Activated CD4-positive, CD25-positive, alpha-beta regulatory T cell treated with anti-CD3 and anti-CD28 coated beads, Interleukin-2, amount 50 U/mL, for 16 hours (primary cell): ENCODE measurements around the gene PPHLN1.

Source experiments
- DNase-seq: peaks from one replicate; pipeline ENCODE4 v3.0.0-alpha.2; 2020; ENCODE audit warnings: low read depth, low spot score

PPHLN1 gene, protein sequence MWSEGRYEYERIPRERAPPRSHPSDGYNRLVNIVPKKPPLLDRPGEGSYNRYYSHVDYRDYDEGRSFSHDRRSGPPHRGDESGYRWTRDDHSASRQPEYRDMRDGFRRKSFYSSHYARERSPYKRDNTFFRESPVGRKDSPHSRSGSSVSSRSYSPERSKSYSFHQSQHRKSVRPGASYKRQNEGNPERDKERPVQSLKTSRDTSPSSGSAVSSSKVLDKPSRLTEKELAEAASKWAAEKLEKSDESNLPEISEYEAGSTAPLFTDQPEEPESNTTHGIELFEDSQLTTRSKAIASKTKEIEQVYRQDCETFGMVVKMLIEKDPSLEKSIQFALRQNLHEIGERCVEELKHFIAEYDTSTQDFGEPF

DNA sequence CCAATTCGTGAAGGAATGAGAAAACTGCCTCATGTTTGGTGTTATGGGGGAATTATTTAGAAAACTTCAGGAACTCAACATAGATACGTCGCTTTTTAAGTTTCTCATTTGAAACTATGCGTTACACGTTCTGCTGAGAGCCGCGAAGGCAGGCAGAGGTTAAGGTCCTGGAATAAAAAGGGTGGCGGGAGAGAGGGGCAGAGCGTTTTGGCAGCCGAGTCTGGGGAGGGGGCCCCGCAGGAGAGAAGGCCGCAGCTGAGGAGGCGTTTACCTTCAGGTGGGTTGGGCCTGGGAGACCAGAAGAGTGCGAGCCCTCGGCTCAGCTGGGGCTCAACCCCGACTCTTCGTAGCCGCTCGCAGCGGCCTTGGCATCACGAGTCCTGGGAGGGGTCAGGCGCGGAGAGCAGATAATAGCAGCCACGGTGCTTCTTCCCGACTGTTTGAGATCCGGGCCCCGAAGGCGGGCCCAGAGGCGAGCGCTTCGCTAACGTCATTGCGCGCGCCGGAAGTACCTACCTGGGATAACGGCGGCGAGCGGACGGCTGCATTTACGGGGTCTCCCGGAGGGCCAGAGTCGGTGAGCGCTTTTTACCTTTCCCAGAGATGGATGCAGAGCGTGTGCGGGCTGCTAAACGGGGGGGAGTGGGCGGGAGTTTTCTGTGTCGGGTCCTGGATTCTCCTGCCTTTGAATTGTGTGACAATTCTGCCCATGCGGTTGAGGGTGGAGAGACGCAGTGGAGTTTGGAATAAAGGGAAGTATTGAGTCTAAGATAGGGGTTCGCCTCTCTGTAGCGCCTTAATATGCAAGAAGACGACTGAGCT, at the start of gene PPHLN1, which contains the start of gene ZCRB1:
TSS of gene PPHLN1 (plus strand) at position 515 of the 822 bp plus-strand sequence. CDS start 9,736 bp downstream, outside the sequence.
TSS of gene ZCRB1 (minus strand) at position 442 of the 822 bp plus-strand sequence. CDS start 1,992 bp downstream, outside the sequence.
- peak; percentile 64 for DNase-seq

- DNase-seq: no peak
Observed at GRCh38 chr12:42277396-42278127, 48.4 kb upstream of the PPHLN1 start.

- DNase-seq: no peak
Observed at GRCh38 chr12:42278128-42278510, 47.8 kb upstream of the PPHLN1 start.

GRCh38 chr12:42281278-42281677, 44.7 kb upstream of the PPHLN1 start:
- DNase-seq: no peak

GRCh38 chr12:42281844-42282243, 44.1 kb upstream of the PPHLN1 start:
- DNase-seq: no peak

DNA sequence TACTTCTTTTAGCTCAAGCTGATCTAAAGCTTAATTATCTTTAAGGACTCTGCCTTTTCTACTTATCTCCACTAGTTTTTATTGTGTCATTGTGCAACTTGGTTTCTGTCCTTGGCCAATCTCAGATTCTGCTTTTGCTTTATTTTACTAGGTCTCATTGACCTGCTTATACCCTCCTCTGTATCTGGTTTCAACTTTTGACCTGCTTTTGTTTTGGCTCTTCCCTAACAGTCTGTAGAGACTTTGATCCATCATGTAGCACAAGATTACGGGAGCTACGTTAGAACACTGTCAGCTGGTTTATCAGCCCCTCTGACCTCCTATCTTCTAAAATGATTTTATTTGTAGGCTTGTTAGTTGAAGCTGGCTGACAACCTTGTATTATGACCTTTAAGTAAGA, 43.7 kb upstream of the PPHLN1 start:
- no peak for DNase-seq

DNA sequence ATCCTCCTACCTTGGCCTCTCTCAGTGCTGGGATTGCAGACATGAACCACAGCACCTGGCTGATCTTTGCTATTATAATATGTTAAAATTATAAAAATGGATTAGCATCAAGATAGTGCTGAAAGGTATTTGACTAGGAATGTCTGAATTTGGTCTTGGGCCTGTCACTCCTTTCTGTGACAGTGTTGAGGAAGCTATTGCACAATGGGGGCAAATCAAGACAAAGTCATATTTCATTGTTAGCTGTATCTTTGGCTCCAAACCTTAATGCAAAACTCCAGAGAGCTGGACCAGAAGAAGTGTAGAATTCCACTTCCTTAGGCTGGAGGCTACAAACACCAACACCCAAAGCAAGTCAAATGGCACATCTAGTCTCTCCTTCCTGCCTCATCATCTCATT, 42.2 kb upstream of the PPHLN1 start:
- no peak for DNase-seq

DNA sequence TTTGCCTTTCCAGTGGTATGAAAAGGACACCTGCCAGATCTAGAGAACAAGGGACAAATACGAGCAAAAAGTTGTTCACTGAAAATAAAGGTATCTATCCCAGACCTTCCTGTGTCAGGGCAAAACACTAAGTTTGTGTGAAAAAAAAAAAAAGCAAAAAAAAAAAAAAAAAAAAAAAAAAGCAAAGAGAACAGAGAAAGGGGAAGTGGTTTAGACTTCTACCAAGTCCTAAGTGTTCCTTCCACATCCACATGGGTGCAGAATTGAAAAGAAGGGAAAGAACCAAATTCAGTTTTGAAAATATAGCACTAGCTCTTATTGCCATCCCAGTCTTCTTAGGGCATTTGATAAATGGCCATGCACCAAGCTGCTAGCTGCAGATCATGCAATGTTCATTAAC, 41.8 kb upstream of the PPHLN1 start:
- no peak for DNase-seq

DNA sequence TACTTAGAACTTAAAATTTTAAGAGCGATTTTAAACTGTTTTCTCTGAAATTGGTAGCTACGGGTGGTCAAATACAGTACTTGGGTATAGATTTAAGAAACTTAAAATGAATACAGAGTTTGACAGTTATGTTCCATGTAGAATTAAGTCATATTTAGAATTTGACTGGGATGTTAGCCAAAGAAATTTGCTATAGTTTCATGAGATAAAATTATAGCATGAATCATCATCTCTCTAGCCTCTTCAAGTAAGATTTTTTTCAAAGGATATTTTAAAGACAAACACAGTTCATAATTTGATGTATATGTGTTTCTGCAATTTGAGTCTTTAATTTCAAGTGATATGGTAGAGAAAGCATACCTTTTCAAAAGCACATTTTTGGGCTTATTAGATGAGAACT, 41.1 kb upstream of the PPHLN1 start:
- no peak for DNase-seq

DNA sequence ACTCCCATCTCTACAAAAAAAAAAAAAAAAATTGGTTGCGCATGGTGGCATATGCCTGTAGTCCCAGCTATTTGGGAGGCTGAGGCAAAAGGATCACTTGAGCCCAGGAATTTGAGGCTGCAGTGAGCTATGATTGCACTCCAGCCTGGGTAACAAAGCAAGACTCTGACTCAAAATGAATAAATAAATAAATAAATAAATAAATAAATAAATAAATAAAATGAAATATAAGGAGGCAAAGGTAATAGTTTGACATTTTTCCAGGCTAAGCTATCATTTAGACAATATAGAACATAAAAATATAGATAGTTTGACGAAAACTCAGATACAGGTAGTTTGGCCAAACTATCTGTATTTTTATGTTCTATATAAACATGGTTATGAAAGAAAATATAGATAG, 40.5 kb upstream of the PPHLN1 start:
- no peak for DNase-seq

GRCh38 chr12:42286741-42287140, 39.2 kb upstream of the PPHLN1 start:
- DNase-seq: no peak

DNA sequence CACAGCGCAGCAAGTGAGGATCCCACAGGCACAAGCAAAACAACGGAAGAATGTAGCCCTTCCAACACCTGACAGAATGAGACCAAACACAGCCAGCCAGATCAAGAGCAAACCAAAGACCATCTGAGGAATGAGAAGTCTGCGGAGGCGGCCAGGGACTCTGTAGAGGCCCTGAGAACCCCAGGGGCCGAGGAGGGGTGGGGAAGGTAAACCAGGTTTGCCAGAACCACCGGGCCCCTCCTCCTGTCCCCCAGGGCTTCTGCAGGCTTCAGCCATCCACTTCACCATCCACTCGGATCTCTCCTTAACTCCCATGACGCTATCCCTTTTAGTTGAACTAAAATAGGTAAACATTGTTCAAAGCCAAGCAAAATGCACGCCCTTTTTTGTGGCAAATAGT, 37.4 kb upstream of the PPHLN1 start:
- no peak for DNase-seq

GRCh38 chr12:42291680-42292079, 34.3 kb upstream of the PPHLN1 start:
- DNase-seq: no peak

DNA sequence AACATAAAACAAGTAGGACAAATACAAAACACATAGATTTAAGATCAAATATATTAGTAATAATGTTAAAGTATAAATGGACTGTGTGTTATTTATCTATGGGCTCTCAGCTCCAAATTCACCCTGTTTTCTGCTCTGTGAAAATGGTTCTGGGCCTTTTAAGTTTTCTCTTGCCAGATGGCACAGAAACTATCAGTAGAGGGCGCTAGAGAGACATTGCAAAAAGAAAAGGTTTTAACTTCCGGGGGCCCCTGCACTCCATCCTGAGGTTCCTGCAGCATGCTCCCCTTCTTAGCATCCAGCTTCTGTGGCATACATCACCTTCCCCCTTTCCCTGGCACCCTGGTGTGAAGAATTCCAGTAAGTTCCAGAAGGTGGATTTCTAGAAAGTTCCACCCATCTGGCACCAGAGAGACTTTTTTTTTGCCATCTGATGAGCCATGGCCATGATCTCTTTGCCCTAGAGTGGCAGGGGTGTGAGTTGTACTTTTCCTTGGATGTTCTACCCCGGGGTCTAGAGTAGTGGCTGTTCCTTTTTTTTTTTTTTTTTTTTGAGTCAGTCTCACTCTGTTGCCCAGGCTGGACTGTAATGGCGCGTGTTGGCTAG, 29.4 kb upstream of the PPHLN1 start:
- no peak for DNase-seq

DNA sequence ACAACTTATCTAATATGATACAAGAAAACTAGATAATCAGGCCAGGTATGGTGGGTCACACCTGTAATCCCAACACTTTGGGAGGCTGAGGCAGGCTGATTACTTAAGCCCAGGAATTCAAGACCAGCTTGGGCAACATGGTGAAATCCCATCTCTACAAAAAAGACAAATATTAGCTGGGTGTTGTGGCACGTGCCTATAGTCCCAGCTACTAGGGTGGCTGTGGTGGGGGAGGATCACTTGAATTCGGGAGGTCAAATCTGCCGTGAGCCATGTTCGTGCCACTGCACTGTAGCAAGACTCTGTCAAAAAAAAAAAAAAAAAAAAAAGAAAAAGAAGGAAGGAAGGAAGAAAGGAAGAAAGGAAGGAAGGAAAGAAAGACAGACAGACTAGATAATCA, 27.1 kb upstream of the PPHLN1 start:
- no peak for DNase-seq

DNA sequence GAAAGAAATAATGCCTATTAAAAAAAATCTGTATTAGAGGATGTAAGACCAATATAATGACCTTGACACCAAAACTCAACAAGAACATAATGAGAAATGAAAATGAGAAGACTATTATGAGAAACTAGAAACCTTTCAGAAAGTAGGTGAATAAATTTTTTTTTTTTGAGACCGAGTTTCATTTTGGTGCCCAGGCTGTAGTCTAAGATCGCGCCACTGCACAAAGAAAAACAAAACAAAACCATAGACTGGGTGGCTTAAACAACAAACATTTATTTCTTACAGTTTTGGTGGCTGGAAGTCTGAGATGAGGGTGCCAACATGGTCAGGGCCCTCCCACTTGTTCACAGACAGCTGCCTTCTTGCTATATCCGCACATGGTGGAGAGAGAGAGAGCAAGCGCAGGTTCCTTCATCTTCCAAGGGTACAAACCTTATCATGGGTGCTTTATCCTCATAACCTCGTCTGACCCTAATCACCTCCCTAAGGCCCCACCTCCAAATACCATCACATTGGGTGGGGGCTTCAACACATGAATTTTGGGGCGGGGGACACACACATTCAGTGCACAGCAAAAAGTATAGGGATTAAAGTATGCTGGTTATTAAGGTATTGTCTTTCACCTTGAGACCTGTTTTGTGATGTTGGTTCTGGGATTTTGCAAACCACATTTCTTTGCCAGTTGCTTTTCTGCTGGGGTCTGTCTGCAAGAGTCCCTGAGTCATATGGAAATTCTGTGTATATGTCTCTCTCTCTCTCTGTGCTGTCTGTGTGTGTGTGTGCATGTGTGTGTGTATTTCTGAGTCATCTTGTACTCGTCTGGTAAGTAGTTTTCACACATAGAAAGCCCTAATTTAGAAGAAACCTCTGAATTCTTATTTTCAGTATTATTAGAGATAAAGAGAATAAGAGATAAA, 26.3 kb upstream of the PPHLN1 start:
- peak; percentile 34 for DNase-seq

GRCh38 chr12:42306297-42306696, 19.7 kb upstream of the PPHLN1 start:
- no peak for DNase-seq

DNA sequence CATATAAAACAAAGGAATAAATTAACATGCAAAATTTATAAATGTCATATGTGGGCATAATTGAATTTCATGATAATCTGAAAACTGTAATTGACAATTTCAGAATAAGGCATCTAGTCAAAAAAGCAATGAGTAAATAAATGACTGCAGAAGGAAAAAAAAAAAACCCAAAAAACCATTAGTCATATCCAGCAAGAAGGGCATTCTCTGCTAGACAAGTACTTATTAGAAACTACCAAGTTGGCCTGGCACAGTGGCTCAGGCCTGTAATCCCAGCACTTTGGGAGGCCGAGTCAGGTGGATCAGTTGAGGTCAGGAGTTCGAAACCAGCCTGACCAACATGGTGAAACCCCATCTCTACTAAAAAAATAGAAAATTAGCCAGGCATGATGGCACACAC, 17.6 kb upstream of the PPHLN1 start:
- no peak for DNase-seq

GRCh38 chr12:42309996-42310395, 16.0 kb upstream of the PPHLN1 start:
- no peak for DNase-seq

DNA sequence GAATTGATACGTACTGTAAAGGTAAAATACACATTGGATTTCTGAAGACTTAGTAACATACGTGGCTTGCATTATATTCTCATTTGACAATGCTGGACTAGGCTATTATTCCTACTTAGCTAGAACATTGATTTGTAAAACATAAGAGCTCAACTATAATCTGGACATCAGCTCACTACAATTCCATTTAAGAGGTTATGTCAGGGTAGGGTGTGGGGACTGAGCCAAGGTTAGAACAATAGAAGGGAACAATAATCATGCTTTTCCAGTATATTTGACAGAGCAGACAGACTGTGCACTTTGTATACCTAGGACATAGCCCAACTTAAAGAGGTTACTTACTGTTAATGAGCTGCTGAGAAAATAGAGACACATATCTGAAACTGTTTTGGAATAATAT, 10.9 kb upstream of the PPHLN1 start:
- no peak for DNase-seq

DNA sequence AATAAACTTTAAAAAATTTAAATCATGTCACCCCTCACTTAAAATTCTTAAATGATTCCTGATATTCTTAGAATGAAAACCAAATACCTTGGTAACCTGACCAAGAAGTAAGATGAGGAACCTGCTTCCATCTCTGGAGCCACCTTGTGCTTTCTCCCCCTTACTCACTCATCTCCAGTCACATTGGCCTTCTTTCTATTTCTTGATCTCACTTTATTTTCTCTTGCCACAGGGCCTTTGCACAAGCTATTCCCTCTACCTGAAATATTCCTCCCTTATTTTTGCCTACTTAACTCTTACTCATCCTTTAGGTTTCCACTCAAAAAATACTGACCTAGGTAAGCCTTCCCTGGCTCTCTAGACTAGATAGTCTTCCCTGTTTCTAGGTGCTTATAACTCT, 5.2 kb upstream of the PPHLN1 start:
- DNase-seq: no peak
